PC-9 (cell line): ENCODE data around the gene ZNF462. TPM values are rescaled to one million over a fixed set of nuclear protein-coding genes. Genes with fewer than 3 reads are reported as not detected.

Experiments used
- BruUV-seq: library from RNA; stranded (reverse); fragments of 400-500 nt; replicated peaks from 2 replicates; lab custom pipeline; 2021; lab: Mats Ljungman, UMichigan
- CTCF ChIA-PET: fragments of 300-600 bp; sonication (Branson Sonifier 250); formaldehyde crosslinking; loops from one replicate; lab custom pipeline; 2022; ENCODE audit warnings: antibody characterized with exemption; lab: Charles Lee
- POLR2A ChIA-PET: fragments of 300-600 bp; sonication (Branson Sonifier 250); formaldehyde crosslinking; loops from one replicate; lab custom pipeline; 2022; ENCODE audit warnings: antibody characterized with exemption; ENCODE audit not compliant: unreplicated experiment; lab: Charles Lee
- DNase-seq, 2 experiments: peaks; one replicate each; pipeline versions ENCODE4 v3.0.0 to v3.0.0-alpha.2; 2015 to 2022; ENCODE audit warnings: mixed read lengths in 1 of 2
- H2AFZ ChIP-seq: fragments of 200-600 bp; sonication (generic); 2 replicates; pipeline ENCODE4 v1.8.1; 2017; ENCODE audit warnings: antibody characterized with exemption
- H3F3A ChIP-seq: fragments of 200-600 bp; sonication (generic); 2 replicates; pipeline ENCODE4 v1.8.1; 2017; ENCODE audit warnings: antibody characterized with exemption, mild to moderate bottlenecking, low read depth; ENCODE audit not compliant: insufficient read depth
- H3K27ac ChIP-seq: fragments of 200-600 bp; sonication (generic); 2 replicates; pipeline ENCODE4 v1.6.1; 2016; ENCODE audit warnings: mixed run types
- H3K27me3 ChIP-seq: fragments of 200-600 bp; sonication (generic); 2 replicates; pipeline ENCODE4 v1.6.1; 2016; ENCODE audit warnings: low read depth, mixed run types; ENCODE audit not compliant: insufficient read depth
- H3K36me3 ChIP-seq: fragments of 200-600 bp; sonication (generic); 2 replicates; pipeline ENCODE4 v1.6.1; 2016; ENCODE audit warnings: low read depth, mixed run types
- H3K4me1 ChIP-seq: fragments of 200-600 bp; sonication (generic); replicated peaks from 2 replicates; pipeline ENCODE4 v1.6.1; 2016; ENCODE audit warnings: mixed run types; ENCODE audit not compliant: insufficient read depth
- H3K4me2 ChIP-seq: fragments of 200-600 bp; sonication (generic); 2 replicates; pipeline ENCODE4 v1.6.1; 2017; ENCODE audit warnings: mixed run types
- H3K4me3 ChIP-seq: fragments of 200-600 bp; sonication (generic); 2 replicates; pipeline ENCODE4 v1.6.1; 2016; ENCODE audit warnings: mixed run types
- H3K79me2 ChIP-seq: fragments of 200-600 bp; sonication (generic); 2 replicates; pipeline ENCODE4 v1.6.1; 2017; ENCODE audit warnings: low read depth, mixed run types
- H3K9me2 ChIP-seq: fragments of 200-600 bp; sonication (generic); 2 replicates; pipeline ENCODE4 v1.8.1; 2017; ENCODE audit warnings: mild to moderate bottlenecking; ENCODE audit not compliant: insufficient read depth
- H3K9me3 ChIP-seq: fragments of 200-600 bp; sonication (generic); 2 replicates; pipeline ENCODE4 v1.8.1; 2016; ENCODE audit warnings: low read depth; ENCODE audit not compliant: insufficient read depth
- H4K20me1 ChIP-seq: fragments of 200-600 bp; sonication (generic); 2 replicates; pipeline ENCODE4 v1.8.1; 2017; ENCODE audit not compliant: insufficient read depth
- EZH2 ChIP-seq: fragments of 200-600 bp; sonication (generic); IDR thresholded peaks from 2 replicates; pipeline ENCODE4 v1.8.0; 2017; ENCODE audit warnings: antibody characterized with exemption, low read depth
- intact Hi-C: fragments of 100-400 bp; cut with micrococcal nuclease; formaldehyde crosslinking; loops from one replicate; pipeline ENCODE4 v1.10.0; 2022; ENCODE audit not compliant: unreplicated experiment
- total RNA-seq: library from RNA; stranded (reverse); gene quantifications from 2 replicates; pipeline ENCODE4 v1.2.3, GENCODE V29; 2021
- TF ChIP-seq, protein P1 (sequence below): fragments of 200-600 bp; sonication (generic); conservative IDR thresholded peaks from 2 replicates; pipeline ENCODE4 v1.6.1; 2017; ENCODE audit warnings: mixed run types, antibody characterized with exemption, mild to moderate bottlenecking, moderate library complexity

The ZNF462 gene
- total RNA-seq, 1 experiment from 2014 or later, result 4.8 TPM

DNA sequence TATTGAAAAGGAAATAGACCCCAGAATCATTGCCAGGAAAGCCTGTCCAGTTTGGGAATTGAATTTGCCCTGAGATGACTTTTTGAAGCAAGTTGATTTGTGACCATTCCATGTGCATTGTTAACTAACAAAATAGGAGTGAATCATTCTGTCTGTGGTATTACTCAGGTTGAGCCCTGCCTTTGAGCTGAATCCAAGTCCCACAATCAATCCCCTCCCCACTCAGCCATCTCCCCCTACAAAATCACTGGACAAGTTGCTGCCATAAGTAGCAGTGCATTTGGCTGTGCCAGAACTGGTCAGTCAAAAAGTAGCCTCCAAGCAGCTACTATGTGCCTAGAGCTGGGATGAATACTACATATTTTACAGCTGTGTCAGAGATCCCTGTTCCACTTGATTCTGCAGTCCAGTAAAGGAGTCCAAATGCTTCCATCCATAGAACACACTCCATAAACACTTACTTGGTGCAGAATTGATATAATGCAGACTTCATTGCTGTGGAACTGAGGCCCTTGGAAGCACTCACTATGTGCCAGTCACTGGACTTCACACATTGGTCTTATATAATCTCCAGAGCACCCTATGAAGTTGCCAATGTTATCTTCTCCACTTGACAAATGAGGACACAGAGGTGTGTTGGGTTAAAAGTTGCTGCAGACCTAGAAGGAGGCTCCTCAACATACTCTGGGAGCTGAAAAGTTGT lies 96.1 kb downstream of the ZNF462 start:
- no peaks in the 10 kb centered on the region; the same call in 1 of the 2 replicates for H3K9me2 ChIP-seq

DNA sequence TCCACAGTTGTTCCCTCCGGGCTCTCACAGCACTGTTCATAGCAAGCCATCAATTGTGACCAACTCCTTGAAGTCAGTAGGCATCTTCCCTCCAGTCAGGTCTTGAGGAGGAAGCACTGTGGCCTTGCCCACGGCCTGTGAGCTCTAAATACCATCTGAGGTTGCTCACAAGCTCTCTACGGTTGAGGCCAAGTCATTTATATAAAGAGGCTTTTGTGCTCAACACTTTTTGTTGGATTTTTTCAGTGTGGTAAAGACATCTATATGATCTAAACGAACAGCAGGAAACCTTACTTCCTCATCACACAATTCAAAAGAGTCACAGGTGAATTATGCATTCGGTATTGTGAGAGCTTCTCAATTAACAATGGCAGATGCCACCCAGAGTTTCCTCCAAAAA lies 97.3 kb downstream of the ZNF462 start:
- Histone ChIP-seq H3K27ac (no peak overlapping the region), H3K4me1 (peaks cover 6% of the 10 kb centered on the region), H3K79me2 (no peaks in the 10 kb centered on the region), H3K9me3 (no peaks in the 10 kb centered on the region), H3K27me3 (no peaks in the 10 kb centered on the region), H3K36me3 (no peaks in the 10 kb centered on the region), H3K4me2 (no peak overlapping the region), H3K4me3 (no peak overlapping the region), H3K9me2 (no peaks in the 10 kb centered on the region), H2AFZ (no peak overlapping the region), H4K20me1 (no peaks in the 10 kb centered on the region), H3F3A (no peaks in the 10 kb centered on the region)
- intact Hi-C loops, result no loop called here
- TF ChIP-seq, protein P1, sequence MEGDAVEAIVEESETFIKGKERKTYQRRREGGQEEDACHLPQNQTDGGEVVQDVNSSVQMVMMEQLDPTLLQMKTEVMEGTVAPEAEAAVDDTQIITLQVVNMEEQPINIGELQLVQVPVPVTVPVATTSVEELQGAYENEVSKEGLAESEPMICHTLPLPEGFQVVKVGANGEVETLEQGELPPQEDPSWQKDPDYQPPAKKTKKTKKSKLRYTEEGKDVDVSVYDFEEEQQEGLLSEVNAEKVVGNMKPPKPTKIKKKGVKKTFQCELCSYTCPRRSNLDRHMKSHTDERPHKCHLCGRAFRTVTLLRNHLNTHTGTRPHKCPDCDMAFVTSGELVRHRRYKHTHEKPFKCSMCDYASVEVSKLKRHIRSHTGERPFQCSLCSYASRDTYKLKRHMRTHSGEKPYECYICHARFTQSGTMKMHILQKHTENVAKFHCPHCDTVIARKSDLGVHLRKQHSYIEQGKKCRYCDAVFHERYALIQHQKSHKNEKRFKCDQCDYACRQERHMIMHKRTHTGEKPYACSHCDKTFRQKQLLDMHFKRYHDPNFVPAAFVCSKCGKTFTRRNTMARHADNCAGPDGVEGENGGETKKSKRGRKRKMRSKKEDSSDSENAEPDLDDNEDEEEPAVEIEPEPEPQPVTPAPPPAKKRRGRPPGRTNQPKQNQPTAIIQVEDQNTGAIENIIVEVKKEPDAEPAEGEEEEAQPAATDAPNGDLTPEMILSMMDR, result no peak
- TF ChIP-seq EZH2, result no peak
- ChIA-PET POLR2A (no interaction called here), CTCF (no interaction called here)
- BruUV-seq, result no TSS peak
- no peak for DNase-seq

More for the DNA sequence above, 96.1 kb downstream of the ZNF462 start:
- Histone ChIP-seq H3K4me2 (no peak overlapping the region), H3F3A (peaks cover 9% of the 10 kb centered on the region; the same call in 1 of the 2 replicates), H3K9me3 (no peaks in the 10 kb centered on the region), H3K4me1 (peaks cover 14% of the 10 kb centered on the region), H3K36me3 (no peaks in the 10 kb centered on the region), H3K27me3 (no peaks in the 10 kb centered on the region), H3K27ac (no peak overlapping the region), H2AFZ (no peak overlapping the region), H3K4me3 (no peak overlapping the region), H4K20me1 (no peaks in the 10 kb centered on the region), H3K79me2 (no peaks in the 10 kb centered on the region)
- ChIA-PET POLR2A (no interaction called here), CTCF (no interaction called here)
- no TSS peak for BruUV-seq
- TF ChIP-seq, protein P1, result no peak
- no peak for TF ChIP-seq EZH2
- DNase-seq, result no peak
- intact Hi-C loops, result no loop called here

DNA sequence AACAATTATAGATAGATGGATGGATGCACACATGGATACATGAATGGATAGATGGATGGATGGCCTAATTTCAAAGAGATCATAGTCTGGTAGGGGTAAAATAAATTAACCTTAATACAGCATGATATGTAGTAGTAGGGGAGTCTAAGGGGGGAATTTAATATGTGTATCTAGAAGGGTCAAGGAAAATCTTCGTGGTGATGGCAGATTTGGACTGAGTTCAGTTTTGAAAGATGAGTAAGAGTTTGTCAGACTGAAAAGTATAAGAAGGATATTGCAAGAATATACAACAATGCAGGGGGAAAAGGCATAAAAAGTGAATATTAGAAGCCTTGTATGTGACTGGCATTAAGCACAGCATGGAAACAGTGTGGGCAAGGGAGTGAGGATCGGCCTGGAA lies 98.7 kb downstream of the ZNF462 start:
- no peaks in the 10 kb centered on the region for H3K9me2 ChIP-seq
- H3K27me3 ChIP-seq, result no peaks in the 10 kb centered on the region
- H3K4me3 ChIP-seq, result no peak overlapping the region
- H3K36me3 ChIP-seq, result no peaks in the 10 kb centered on the region
- TF ChIP-seq EZH2, result no peak
- TF ChIP-seq, protein P1, result no peak
- no peak overlapping the region for H3K27ac ChIP-seq
- H3F3A ChIP-seq, result no peaks in the 10 kb centered on the region
- H3K79me2 ChIP-seq, result no peaks in the 10 kb centered on the region
- ChIA-PET POLR2A (no interaction called here), CTCF (no interaction called here)
- no peak overlapping the region for H2AFZ ChIP-seq
- intact Hi-C loops, result no loop called here
- no peak overlapping the region for H3K4me2 ChIP-seq
- no peak for DNase-seq
- no TSS peak for BruUV-seq
- peaks cover 7% of the 10 kb centered on the region for H3K4me1 ChIP-seq
- no peaks in the 10 kb centered on the region for H3K9me3 ChIP-seq
- no peaks in the 10 kb centered on the region for H4K20me1 ChIP-seq
